ENCODE results near the gene ANK2.

GRCh38 chr4:113189546-113189945 is 140.1 kb downstream of the ANK2 start:
- TF ChIP-seq CTCF (IDR thresholded peaks at IDR 0.05) (no peak), EZH2phosphoT487 (IDR thresholded peaks at IDR 0.05) (no peak), EZH2 (IDR thresholded peaks at IDR 0.05) (no peak)
